Vagina (tissue), 2 donors: ENCODE measurements around the gene PDE5A.

Source experiments
- CTCF ChIP-seq, 3 experiments: fragments of 450-650 bp in 2 of 3; fragments of 200-600 bp in 1 of 3; sonication (generic) in 1 of 3; IDR thresholded peaks; one replicate each; pipeline ENCODE4 v1.5.1; 2017 to 2019; ENCODE audit warnings: antibody characterized with exemption in 3 of 3, mild to moderate bottlenecking in 2 of 3, moderate library complexity in 2 of 3
- POLR2A ChIP-seq, 2 donors: fragments of 450-650 bp; IDR thresholded peaks; one replicate each; pipeline ENCODE4 v1.6.1; 2017; ENCODE audit warnings: antibody characterized with exemption in 2 of 2, mild to moderate bottlenecking in 2 of 2, moderate library complexity in 2 of 2
- POLR2AphosphoS5 ChIP-seq, 2 donors: sonication (generic); formaldehyde crosslinking; IDR thresholded peaks; one replicate each; pipeline ENCODE4 v1.9.0; 2017; ENCODE audit warnings: antibody characterized with exemption in 2 of 2, mild to moderate bottlenecking in 2 of 2, low read depth in 1 of 2; ENCODE audit not compliant: insufficient read depth in 1 of 2

GRCh38 chr4:119493419-119493818, 135.2 kb downstream of the PDE5A start:
- TF ChIP-seq POLR2A (IDR thresholded peaks at IDR 0.05) (no peak), POLR2AphosphoS5 (IDR thresholded peaks at IDR 0.05; ENCODE audit: insufficient read depth in 1 of 2, low read depth in 1 of 2) (no peak), CTCF (IDR thresholded peaks at IDR 0.05) (no peak)
